HG03342 (cell line): ENCODE data around the gene RND1.

Experiments used
- ATAC-seq: cut with Tn5 transposase; IDR thresholded peaks from one replicate; pipeline ENCODE4 v1.9.1; 2021; ENCODE audit warnings: mild to moderate bottlenecking, moderate library complexity; ENCODE audit not compliant: unreplicated experiment

RND1 gene

GRCh38 chr12:48813465-48814261 is 52.0 kb downstream of the RND1 start:
- no peak for ATAC-seq

GRCh38 chr12:48812389-48812788 is 53.3 kb downstream of the RND1 start:
- no peak for ATAC-seq

- no peak for ATAC-seq
These were observed 54.1 kb downstream of the RND1 start for GRCh38 chr12:48811437-48812090.

GRCh38 chr12:48810903-48811431 is 54.7 kb downstream of the RND1 start:
- ATAC-seq: no peak

GRCh38 chr12:48807981-48808380 is 57.7 kb downstream of the RND1 start:
- ATAC-seq: no peak
